GM18870 (cell line): ENCODE data around the gene GAR1.
"Not testable (repeated sequence)": the region's sequence is repeated elsewhere in the genome, so short reads cannot be mapped to it uniquely, and the experiment has no call there.

Source experiments
- ATAC-seq: cut with Tn5 transposase; IDR thresholded peaks from one replicate; pipeline ENCODE4 v1.9.1; 2021; ENCODE audit warnings: moderate library complexity; ENCODE audit not compliant: unreplicated experiment

The GAR1 gene

DNA sequence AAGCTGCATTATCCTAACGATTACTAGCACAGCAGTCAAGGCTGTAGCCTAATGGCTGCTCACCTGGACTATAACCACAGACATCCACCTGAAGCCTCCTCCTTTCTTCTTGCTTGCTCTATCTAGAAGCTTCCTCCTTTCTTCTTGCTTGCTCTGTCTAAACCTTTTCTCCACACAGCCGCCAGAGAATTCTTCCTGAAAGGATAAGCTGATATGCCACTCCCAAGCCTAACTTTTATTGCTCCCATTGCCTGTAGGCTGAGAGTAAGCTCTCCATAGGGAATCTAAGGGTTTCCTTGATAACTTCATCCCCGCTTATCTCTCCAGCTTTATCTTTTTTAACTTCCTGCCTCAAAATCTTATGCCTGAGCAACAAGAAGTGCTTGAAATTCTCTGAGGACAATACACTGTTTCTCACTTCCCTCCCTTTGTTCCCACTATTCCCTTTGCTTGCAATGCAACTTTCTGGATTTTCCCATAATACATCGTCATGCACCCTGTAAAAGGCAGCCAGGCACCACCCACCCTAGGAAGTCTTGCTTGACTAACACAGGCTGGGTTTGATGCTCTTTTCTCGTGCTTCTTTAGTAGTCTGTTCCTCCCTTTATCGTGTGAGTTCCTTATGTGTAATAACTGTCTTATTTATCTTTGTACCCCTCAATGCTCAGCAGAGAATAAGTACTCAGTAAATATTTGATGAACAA lies 31.0 kb downstream of the GAR1 start:
- ATAC-seq: no peak

DNA sequence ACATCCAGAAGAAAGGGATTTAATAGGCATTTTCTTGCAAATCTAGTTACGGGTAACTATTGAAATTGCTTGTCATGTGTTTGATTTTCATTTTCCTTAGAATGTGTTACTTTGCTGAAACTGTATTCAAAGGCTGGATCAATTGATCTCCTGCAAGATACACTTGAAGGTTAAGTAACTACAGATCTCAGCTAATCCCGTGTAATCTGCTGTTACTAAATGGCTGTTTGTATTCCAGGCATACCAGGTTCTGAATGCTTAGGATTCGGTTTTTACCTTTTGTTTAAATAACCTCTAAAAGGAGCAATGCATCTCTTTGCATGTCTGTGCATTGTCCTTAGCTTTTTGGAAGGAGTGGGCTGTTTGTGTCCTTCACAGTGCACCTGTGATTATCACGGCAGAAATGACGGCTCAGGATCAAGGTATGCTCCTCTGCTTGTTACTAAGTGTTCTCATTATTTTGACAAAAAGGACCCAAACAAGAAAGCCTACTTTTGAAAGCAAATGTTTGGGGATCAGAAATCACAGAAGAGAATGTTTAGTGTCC lies 32.4 kb downstream of the GAR1 start, which contains the start of gene LRIT3:
Gene LRIT3 (plus strand): TSS at position 212 of the 547 bp plus-strand sequence. CDS start 95 bp downstream, at position 307.
- no peak for ATAC-seq

- ATAC-seq: no peak
Observed at GRCh38 chr4:109848501-109848900, 32.9 kb downstream of the GAR1 start.

GRCh38 chr4:109850601-109851000 lies 35.0 kb downstream of the GAR1 start:
- no peak for ATAC-seq

GRCh38 chr4:109859426-109860300 lies 44.1 kb downstream of the GAR1 start:
- ATAC-seq: not testable (repeated sequence)

- no peak for ATAC-seq
Observed at GRCh38 chr4:109861271-109861670, 45.7 kb downstream of the GAR1 start.

GRCh38 chr4:109861916-109862511 lies 46.5 kb downstream of the GAR1 start:
- ATAC-seq: no peak

DNA sequence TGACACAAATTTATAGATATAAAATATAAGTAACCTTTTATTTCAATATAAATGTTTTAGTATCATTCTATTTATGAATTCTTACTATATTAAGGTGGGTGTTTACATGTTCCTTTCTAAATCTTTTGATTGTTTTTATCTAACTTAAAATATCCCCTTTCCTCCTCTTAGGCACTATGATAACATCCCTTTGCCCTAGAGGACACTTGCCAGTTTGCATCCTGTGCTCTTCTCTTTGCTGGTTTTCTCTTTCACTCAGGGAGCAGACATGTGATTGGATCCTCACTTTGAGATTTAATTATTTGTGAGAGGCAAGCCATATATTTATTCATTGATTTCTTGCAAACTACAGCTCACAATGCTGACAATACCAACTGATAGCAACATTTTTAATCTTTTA lies 48.6 kb downstream of the GAR1 start:
- no peak for ATAC-seq

- no peak for ATAC-seq
Observed at GRCh38 chr4:109870061-109870460, 54.5 kb downstream of the GAR1 start.

- ATAC-seq: no peak
Observed at GRCh38 chr4:109872065-109872464, 56.5 kb downstream of the GAR1 start.

DNA sequence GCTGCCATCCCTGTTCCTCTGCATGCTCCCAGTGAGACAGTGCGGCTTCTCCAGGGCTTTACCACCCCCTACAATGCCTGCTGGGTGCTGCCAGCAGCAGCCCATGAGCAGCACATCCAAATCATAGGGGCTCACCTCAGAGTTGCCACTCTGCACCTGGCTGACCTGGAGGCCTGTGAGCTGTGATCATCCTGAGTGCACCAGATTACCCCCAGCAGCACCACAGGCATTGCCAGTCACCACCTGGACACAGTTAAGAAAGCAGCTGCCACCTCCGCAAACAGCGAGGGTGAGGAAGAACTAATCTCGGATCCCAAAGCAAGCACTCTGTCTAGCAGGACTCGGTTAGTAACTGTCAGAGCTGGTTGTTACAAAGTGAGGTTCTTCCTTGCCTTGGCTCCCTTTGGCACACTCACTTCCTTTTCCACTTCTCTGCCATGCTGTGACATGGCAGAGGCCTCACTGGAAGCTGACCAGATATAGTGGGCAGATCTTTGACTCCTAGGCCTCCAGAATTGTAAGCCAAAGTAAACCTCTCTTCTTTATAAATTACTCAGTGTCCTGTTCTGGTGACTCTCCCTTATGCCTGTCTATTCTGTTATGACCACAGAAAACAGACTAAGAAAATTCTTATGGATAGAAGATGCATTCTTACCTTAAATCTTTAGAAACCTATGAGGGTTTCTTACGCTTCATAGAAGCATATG lies 57.5 kb downstream of the GAR1 start:
- no peak for ATAC-seq

- ATAC-seq: no peak
Observed at GRCh38 chr4:109873791-109874514, 58.4 kb downstream of the GAR1 start.
